Activated CD4-positive, alpha-beta T cell treated with anti-CD3 and anti-CD28 coated beads, Interleukin-2, amount 50 U/mL, for 16 hours (primary cell): Measurements from ENCODE around the gene ADGRA1.

ENCODE experiments used
- DNase-seq: peaks from one replicate; pipeline ENCODE4 v3.0.0-alpha.2; 2020

ADGRA1 gene

DNA sequence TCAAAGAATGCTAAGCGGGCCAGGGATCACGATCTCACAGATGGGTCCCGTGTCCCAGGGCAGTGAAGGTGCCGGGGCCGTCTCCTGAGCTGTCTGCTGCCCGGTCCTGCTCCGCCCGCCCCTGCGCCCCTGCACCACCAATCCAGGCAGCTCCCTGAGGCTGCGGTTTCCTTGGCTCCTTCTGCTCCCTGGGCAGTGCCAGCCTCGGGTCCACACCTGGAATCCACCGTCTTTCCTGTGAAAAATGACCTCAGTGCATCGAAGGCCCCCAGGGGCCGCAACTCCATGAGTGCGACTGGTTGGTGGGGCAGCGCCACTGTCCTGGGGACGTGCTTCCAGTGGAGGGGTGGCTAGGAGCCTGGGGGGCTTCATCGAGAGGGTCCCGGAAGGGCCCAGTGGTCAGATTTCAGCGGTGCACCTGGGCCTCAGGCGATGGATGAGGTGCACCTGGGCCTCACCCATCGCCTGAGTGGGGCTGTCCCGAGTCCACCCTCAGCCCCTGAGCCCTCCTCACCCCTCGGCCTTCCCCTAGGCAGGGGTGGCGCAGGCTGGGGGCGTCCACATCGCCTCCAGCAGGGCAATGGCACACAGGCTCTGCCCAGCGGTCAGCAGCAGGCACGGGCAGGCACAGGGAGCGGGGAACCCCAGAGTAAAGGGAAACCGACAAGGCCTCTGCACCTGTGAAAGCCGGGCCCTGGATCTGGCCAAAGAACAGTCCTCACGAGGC is 27.2 kb downstream of the ADGRA1 start:
- no peak for DNase-seq

DNA sequence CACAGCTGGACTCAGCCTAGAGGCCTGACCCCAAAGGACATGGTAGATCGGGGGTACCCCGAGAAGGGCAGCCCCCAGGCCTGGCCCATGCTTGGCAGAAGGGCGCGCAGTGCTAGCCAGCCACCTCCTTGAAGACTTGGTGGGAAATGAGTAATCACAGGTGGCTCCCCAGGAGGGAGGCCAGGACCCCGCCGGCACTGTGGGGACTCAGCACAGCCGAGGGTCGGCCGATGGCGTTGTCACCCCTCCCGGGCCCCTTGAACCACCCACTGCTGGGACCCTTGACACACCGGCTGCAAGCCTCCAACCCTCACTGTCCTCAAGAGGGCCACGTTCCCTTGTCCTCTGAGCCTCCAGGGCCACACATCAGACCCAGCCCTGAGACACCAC is 27.7 kb downstream of the ADGRA1 start:
- no peak for DNase-seq

DNA sequence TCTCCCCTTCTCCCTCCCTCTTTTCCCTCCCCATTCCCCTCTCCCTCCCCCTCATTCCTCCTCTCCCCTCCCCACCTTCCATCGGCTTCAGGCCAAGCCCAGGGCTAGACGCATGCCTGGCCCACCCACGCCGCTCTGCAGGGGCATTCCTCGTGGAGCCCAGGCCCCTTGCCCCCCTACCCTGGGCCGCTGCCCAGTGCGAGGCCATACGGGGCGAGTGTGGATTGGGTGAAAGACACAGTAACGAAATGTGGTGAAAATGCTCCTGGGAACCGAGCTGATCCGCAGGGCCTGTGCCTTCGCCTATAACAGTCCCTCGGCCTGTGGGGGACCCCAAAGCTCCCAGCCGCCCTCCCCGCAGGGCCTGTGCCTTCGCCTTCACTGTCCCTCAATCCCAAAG is 28.3 kb downstream of the ADGRA1 start:
- no peak for DNase-seq

DNA sequence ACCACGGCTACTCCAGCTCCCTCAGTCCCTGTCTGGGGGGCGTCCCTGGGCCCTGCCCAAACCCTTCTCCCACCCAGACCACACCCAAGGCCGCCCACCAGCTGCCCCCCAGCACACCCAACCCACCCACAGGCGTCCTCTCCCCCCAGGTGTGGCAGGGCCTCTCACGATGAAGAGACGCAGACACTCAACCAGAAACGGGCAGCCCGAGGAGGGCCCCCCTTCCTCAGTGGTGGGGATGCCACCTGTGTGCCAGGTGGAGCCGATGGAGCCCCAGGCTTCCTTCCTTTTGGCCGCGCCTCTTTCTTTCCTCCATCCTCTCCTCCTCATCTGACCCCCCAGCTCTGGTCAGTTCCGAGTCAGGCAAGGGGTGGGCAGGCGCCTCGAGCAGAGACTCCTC is 28.7 kb downstream of the ADGRA1 start:
- no peak for DNase-seq

DNA sequence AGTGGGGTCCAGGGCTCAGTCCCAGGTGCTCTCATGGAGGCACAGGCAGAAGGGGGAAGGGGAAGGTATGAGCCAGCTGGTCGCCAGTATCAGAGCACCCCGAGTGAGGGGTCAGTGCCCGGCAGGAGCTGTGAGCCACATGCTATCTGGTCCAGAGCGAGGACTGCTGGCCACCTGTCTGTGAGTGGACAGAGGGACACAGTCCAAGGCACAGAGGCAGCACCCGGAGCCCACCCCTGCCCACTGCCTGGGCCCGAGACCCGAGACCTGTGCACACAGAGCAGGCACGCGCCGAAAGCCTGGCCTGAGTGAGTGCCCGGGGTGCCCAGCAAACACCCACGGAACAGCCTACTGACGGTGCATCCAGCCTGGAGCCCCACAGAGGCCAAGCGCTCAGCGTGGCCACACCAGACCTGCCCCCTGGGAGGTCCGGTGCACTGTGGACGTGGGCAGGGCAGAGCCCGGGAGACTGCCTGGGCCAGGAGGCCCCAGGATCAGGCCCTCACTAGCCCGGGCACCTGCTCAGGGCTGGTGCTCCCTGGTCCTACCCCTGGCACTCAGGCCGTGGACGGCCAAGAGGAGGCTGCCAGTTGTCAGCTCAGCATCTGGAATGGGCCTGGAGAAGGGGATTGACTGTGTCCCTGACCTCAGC is 29.4 kb downstream of the ADGRA1 start:
- DNase-seq: no peak

DNA sequence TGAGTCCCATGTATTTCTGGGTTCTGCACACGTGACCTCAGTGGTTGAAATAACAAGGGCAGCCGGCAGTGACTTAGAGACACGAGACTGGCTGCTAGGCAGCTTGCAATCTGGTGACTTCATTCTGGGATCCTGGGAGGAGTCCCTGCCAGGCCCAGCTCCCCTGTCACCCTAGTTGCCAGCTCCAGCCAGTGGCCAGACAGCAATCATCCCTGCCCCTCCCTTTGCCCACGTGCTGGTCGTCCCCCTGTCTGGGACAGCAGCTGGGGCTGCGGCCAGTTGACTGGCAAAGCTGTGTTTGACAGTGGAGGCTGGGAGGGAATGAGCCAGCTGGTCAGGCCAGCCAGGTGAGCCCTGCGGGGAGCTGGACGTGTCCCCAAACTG is 30.0 kb downstream of the ADGRA1 start:
- no peak for DNase-seq

DNA sequence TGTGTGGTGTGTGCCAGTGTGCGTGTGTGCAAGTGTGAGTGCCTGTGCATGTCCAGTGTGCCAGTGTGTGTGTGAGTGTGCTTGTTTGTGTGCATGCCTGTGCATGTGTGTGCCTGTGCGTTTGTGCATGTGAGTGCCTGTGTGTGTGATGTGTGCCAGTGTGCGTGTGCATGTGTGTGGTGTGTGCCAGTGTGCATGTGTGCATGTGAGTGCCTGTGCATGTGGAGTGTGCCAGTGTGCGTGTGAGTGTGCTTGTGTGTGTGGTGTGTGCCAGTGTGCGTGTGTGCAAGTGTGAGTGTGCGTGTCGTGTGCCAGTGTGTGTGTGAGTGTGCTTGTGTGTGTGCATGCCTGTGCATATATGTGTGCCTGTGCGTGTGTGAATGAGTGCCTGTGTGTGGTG is 33.8 kb downstream of the ADGRA1 start:
- no peak for DNase-seq

DNA sequence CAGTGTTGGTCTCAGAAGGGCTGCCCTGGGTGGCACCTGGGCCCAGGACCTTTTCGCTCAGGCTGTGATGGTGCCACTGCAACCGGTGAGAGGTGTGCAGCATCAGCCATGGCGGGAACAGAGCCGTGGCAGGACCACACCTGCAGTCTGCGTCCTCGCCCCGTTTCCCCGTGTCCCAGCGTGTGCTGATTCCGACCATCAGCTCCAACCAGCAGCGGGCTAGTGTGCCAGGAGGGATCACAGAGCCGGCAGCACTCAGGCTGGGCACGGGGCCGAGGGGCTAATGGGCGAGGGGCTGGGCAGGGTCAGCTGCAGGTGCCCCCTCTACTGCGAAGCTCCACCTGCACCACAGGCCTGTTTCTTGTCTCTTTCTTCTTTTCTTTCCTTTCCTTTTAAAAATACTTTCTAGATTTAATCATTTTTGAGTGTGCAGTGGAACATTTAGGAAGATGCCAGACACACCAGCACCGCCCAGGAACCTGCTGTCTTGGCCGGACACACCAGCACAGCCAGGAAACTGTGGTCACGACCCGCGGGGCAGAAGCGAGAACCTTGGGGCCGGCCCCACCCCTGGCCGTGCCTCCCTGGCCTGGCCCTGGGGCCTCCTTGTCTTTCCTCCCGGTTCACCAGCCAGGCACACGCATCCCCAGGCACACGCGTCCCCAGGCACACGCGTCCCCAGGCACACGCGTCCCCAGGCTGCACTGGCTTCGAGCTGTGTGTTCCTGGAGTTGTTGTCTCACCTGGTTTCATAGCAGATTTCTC is 34.6 kb downstream of the ADGRA1 start:
- DNase-seq: no peak

DNA sequence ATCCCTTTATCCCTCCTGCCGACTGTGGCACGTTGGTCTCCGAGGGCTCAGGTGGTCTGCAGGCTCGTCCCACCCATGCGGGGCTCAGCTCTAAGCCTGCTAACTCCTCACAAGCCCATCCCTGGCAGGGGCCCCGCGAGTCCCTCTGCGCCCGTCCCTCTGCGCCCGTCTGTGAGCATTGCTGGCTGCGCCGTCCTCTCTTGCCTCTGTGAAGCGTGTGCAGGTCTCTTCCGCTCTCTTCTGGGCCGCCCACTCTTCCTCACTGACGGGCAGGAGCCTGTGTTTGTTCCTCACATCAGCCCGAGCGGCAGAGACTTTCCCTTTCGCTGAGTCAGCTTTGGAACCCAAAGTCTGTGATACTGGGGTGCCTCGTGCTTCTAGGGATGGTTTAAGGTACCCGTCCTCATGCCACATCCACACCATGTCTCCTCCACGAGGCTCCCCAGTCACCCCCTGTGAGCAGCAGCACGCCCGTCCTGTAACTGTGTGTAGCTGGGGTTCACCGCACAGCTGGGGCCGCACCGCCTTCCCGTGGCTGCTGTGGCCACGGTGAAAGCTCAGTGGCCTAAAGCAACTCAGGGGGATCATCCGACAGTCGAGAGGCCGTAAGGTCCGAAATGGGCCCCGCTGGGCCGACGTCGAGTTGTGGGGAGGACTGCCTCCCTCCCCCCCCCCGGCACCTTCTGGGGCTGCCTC is 35.5 kb downstream of the ADGRA1 start:
- DNase-seq: no peak

DNA sequence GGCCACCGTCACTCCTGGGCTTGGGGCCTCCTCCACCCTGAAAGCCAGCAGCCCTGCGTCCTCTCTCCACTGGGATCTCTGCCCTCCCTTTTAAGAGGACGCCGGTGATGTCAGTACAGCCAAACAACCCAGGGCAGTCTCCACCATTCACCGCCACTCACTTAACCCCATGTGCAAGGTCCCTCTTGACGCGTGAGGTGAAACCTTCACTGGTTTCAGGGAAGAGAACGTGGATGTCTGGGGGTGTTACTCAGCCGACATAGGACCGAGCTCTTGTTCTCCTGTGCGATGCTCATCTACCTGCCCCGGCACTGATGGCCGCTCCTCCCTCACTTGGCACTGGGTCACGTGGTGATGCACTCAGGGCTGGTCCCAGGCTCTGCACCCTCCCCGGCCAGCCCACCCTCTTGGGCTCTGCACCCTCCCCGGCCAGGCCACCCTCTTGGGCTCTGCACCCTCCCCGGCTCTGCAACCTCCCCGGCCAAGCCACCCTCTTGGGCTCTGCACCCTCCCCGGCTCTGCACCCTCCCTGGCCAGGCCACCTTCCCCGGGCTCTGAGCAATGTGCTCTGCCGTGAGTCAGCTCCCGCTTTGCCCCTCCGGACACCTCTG is 36.1 kb downstream of the ADGRA1 start:
- DNase-seq: no peak

DNA sequence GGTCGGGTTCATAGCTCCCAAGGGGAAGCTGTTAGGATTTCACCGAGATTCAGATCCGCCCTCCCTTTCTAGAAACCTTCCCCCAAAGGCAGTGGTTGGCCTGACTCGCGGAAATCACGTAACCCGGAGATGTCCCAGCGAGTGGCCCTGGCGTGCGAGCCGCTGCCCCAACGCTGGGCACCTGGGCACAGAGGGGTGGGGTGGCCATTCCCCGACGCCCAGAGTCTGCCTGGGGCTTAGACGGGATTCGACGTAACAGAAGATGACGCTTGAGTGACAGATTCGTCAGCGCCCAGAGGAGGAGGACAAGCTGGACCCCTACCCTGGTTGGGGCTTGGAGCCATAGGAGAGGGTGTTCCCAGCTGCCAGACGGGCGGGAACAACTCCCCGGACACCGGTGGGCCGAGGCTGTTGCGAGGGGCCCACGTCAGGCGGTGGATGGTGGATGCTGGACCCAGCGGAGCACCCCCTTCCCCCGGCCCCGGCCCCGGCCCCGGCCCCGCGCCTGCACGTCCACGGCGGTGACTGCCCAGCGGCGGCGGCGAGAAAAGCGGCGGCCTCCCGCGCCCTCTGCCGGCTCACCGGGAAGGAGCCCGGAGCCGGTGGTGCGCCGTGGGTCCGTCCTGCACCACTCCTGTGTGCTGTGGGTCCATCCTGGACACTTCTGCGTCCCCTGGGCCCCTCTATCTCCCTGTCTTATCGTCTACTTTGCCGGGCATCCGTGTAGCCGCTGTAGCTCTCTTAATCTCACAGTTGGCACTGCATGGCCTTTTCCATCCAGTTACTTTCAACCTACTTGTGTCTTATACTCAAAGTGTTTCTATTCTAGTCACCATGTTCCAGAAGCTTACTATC is 36.9 kb downstream of the ADGRA1 start:
- no peak for DNase-seq

DNA sequence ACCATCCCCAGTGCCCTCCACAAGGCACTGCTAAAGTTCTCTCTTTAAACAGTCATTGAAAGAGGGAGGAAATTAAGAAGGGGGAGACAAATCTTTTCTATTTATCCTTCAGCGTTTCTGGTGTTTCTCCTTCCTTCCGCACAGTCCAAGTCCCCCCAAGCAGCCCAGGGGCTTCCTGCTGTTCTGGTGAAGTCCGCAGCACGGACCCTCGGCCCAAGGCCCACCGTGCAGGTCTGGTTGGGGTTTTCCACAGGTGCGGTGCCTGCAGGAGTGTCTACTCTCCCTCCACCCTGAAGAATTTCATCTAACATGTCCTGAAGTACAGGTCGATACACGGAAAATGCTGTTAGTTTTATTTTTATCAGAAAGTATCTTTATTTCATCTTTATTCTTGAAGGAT is 38.2 kb downstream of the ADGRA1 start:
- DNase-seq: no peak

DNA sequence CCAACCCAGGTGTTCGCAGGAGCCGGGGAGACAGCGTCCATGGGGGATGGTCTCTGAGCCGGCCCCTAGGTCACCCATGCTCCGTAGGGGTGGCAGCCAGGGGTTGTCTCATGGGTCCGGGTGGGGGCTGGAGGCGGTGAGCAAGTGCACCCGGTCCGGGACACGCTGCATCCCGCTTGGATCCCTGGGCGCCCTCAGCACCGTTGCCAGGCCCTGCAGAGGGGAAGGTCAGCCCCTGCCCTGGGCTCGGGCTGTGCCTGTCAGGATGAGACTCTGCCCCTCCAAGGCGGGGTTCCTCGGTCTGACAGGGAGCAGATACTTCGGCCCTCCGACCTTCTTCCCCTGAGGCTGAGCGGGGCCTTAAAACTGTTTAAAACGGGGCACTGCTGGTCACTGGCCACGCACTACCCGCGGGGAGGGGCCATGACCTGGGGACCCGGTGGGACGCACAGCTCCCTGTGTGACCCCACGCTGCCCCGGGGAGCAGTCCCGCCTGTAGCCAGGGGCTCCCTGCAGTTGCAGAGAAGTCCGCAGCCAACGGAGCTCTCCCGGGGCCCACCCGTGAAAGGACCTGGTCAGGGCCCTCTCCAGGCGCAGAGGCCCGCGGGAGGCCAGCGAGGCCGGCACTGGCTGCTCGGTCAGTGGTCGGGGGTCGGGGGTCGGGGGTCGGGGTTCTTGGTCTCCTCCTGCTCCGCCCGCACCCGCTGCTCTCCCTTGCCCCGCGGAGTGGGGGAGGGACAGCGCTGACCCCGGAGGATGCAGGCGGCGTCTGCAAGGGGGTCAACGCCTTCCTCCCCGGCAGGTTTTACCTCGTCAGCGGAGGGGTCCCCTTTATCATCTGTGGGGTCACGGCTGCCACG is 38.9 kb downstream of the ADGRA1 start:
- no peak for DNase-seq

DNA sequence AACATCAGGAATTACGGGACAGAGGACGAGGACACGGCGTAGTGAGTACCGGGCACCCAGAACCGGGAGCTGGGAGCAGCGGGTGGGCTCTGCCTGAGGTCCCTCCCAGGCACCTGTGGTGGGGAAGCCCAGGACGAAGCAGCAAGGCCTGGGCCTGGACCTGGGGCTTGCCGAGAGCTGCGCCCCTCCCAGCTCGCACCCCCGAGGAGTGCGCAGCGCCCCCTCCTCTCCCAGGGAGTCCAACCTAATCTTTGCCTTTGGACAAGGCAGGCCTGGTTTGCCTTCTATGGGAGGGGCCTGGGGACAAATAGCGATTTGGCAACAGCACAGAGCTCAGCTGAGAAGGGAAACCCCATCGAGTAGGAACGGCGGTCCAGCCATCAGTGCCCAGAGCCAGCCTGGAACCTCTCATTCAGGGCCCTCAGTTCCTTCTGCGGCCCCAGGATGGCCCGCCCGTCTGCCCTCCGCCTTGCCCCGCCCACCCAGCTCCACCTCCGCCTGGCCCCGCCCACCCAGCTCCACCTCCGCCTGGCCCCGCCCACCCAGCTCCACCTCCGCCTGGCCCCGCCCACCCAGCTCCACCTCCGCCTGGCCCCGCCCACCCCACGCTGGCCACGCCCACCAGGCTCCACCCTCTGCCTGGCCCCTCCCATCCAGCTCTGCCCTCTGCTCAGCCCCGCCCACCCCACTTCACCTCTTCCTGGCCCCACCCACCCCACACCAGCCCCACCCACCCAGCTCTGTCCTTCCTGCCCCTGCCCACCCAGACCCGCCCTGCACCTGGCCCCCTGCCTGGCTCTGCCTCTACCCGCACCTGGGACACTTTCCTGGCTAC is 39.8 kb downstream of the ADGRA1 start:
- peak; percentile 37 for DNase-seq

DNA sequence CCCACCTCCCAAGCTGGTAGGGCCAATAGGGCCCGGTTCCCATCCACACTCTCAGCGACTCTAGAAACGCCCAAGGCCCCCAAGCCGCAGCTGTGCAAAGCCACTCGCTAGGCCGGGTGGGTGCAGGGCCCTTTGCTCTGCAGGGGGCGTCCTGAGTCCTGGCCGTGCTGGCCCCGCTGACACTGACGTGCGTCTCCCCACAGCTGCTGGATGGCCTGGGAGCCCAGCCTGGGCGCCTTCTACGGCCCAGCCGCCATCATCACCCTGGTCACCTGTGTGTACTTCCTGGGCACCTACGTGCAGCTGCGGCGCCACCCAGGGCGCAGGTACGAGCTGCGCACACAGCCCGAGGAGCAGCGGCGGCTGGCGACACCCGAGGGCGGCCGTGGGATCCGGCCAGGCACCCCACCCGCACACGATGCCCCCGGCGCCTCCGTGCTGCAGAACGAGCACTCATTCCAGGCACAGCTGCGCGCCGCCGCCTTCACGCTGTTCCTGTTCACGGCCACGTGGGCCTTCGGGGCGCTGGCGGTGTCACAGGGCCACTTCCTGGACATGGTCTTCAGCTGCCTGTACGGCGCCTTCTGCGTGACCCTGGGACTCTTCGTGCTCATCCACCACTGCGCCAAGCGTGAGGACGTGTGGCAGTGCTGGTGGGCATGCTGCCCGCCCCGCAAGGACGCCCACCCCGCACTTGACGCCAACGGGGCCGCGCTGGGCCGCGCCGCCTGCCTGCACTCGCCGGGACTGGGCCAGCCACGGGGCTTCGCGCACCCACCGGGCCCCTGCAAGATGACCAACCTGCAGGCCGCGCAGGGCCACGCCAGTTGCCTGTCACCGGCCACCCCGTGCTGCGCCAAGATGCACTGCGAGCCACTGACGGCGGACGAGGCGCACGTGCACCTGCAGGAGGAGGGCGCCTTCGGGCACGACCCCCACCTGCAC is 40.7 kb downstream of the ADGRA1 start:
- DNase-seq: no peak

DNA sequence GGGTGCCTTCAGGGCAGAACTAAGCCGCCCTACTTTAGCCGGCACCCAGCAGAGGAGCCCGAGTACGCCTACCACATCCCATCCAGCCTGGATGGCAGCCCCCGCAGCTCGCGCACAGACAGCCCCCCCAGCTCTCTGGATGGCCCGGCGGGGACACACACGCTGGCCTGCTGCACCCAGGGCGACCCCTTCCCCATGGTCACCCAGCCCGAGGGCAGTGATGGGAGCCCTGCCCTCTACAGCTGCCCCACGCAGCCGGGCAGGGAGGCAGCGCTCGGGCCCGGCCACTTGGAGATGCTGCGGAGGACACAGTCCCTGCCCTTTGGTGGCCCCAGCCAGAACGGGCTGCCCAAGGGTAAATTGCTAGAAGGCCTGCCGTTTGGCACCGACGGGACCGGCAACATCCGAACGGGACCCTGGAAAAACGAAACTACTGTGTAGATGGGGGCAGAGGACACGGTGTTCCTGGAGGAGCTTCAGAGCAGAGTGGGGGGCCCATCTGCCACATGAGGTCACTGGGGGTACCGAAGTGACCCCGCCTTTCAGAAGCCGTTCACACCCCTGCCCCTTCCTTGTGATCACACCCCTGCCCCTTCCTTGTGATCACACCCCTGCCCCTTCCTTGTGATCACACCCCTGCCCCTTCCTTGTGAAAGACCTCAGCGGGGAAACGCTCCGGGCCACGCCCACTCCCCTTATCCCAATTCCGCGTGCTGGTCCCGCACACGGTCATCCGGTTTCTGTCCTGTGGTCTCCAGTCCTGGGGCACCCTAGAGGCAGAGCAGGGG is 41.5 kb downstream of the ADGRA1 start:
- no peak for DNase-seq

DNA sequence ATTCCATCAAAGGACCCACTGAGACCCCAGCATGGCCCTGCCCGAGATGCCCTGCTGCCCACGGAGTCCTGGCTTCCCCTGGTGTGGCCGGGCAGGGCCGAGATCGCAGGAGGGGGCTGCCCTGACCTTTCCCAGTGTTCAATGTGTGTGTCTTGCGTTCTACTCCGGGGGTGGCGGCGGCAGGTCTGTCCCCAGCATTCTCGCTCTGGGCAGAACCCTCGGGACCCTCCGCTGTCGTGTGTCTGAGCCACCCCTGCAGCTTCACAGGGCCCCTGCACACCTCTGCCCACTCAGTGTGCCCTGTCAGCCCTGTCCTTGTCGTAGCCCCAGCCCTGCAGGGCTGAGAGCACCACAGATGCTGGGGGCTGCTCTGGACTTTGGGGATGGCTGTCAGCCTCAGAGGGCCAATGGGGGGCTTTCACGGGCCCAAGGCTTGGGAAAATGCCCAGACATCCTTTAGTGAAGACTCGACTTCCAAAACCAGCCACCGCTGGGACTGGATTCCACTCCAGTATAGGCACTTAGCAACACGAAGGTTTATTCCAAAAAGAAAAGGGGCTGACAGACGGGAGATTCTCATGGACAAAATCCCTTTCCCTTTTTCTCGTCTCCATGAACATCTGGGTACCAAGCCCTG is 42.3 kb downstream of the ADGRA1 start:
- DNase-seq: no peak

DNA sequence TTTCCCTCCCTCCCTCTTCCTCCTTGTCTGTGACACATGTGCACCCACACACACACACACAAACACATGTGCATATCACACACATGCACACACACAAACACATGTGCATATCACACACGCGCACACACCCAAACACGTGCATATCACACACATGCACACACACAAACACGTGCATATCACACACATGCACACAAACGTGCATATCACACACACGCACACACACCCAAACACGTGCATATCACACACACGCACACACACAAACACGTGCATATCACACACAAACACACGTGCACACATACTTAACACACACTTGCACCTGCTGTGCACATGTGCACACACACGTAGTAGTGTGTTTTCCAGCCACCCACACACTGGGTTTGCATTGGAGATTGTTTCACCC is 42.9 kb downstream of the ADGRA1 start:
- no peak for DNase-seq
